HG02759 (cell line): ENCODE data around the gene TPP2.
A peak's percentile ranks its signal among the peaks of the same experiment; 100 is the strongest.

Experiments
- ATAC-seq: cut with Tn5 transposase; IDR thresholded peaks from one replicate; pipeline ENCODE4 v1.9.1; 2021; ENCODE audit warnings: mild to moderate bottlenecking, moderate library complexity; ENCODE audit not compliant: unreplicated experiment

The TPP2 gene

DNA sequence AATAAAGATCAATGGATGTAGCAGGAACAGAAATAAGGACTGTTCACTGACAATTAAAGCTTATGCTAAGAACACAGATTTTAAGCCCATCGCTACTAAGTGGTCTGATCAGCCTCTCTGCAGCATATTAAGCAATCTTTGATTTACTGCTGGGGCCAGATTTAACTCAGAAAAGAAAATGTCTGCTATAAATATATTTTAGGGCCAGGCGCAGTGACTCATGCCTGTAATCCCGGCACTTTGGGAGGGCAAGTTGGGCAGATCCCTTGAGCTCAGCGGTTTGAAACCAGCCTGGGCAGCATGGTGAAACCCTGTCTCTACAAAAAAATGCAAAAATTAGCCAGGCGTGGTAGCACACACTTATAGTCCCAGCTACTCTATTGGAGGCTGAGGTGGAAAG lies 55.1 kb downstream of the TPP2 start:
- no peak for ATAC-seq

DNA sequence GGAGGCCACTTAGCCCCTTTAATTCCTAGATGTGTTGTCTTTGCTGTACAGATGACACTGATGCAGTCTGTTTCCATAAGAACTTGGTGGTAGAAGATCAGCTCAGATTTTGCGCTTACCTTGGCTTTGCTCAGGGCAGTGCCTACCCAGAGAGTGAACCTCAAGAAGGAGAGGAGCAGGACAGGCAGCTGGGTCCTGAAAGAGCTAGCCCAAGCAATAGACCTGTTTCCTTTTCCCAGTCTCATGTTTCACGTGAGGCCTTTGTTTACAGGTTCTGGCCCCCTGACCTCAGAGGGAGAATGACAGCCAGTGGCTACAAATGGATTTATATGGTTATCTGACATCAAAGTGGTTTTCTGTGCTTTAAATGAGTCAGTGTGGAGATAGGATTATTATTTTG lies 58.0 kb downstream of the TPP2 start:
- no peak for ATAC-seq

DNA sequence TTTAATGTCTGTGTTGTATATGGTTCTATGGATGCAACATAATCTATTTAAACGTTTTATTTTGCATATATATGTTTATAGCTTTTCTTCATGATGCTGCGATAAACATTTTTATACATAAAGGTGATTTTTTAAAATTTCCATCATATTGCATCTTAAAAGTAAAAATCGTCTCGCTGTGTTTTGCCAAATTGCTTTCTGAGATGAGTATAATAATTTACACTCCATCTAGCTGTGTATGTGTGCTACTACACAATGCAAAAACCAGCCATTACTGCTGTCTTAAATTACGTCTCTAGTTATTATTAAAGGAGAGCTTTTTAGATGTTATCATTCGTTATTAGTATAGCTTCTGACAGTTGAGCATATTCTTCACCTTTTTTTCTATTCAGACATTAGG lies 60.8 kb downstream of the TPP2 start:
- ATAC-seq: no peak

DNA sequence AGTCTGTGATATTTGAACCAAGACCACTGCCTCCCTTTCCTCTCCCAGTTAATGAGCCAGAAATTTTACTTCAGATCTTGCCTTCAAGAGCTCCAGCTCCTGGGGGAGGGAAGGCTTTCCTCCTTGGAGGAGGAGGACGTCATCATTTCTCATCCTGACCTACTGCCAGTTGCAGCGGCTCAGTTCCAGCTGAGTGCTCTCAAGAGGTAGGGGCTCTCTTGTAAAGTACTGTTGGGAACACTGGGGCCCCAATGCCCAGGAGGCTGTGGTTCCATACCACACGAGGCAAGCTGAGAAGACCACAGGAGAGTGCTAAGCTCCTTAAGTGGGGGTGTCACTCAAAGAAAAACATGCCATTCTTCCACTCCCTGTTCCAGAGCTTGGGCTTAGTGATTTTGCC lies 61.9 kb downstream of the TPP2 start:
- no peak for ATAC-seq

DNA sequence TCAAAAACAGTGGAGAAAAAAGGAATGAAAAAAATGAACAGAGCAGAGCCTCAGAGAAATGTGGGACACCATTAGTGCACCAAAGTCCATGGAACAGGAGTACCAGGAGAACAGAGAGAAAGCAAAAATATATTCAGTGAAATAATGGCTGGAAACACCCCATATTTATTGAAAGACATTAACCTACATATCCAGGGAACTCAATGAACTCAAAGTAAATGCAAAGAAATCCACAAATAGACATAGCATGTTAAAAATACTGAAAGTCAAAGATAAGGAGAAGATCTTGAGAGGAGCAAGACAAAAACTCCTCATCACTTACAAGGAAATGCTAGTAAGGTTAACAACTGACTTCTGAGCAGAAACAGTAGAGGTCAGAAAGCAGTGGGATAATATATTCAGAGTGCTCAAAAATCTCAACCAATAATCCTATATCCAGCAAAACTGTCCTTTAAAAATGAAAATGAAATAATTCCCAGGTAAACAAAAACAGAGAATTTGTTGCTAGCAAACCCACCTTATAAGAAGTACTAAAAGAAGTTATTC lies 62.5 kb downstream of the TPP2 start:
- no peak for ATAC-seq

DNA sequence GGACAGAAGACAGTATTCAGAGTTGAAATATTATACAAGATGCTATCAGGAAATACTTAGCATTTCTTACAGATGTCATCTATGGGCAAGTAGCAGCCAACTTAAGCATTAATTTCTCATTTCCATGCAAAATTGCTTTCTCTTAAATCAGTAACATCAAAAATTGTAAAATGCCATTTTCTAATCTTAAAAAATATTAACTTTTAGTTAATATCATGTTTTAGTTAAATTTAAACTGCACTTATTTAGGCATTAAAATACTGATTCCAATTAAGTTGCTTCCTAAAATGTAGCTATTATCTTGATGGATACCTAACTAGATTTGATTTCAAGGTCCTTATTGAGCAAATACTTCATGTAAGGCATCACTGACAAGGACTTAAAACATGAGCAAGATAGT lies 70.2 kb downstream of the TPP2 start:
- ATAC-seq: no peak

DNA sequence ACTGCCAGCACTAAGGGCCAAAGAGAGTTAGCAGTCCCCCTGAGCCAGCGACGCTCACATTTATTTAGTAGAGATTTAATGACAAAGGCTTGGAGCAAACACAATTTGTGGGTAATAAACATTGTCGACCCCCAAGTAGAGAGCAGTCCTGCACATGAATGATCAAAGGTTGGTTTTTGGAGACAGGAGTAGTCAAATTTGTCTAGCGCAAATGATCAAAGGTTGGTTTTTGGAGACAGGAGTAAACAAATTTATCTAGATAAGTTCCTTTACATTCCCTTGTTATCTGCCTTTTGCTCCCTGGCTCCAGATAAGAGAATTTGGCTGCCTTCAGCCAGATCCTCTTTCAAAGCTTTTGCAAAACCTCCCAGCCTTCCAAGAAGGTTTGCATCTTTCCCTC lies 71.1 kb downstream of the TPP2 start:
- ATAC-seq: no peak

DNA sequence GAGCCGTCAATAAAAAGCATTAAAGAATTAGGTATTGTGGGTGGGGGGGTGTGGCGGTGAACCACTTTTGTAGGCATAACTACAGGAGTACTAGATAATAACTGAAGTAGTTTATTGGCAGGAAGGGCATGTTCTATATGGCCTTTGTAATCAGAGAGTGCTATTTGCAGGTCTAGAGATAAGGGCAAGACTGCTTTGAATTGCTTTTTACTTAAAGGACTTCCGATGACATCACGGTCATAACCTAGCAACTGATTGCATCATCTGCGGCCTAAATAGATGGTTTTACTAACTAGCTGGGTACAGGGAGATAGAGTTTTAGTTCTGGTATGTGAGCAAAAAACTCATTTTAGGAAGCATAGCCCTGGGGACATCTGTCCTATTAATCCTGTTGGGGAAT lies 73.3 kb downstream of the TPP2 start:
- ATAC-seq: no peak

DNA sequence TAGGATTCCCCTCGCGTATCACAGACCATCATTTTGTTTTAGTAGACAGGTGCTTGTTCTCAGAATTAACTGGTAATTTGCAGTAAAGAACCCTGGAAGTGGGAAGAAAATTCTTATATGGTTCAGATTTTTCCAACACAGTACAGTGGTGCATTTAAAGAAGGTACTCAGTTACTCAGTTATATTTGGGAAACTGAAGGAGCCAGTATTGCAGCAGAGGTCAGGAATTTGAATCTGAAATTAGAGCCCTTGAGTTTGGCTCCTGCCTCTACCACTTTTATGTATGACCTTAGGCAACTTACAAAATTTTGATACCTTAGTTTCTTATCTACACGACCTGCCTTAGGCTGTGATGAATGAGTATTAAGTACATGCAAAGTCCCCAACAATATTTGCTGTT lies 78.3 kb downstream of the TPP2 start:
- no peak for ATAC-seq

DNA sequence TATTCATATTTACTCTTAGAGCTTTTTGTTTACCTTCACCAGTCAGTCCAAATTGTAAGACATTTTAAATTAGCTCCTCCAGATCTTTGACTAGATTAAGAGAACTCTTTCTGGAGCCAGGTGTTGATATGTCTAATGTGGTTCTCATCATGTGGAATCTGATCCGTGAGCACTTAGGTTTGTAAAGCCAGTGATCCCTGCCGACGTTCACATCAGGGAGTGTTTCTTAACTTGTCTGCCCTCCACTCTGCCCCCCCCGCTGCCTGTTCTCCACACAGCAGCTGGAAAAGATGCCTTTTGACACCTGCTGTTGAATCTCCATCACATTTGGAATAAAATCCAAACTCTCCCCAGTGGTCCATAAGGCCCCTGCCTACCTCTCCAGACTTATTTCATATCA lies 80.3 kb downstream of the TPP2 start:
- ATAC-seq: no peak

DNA sequence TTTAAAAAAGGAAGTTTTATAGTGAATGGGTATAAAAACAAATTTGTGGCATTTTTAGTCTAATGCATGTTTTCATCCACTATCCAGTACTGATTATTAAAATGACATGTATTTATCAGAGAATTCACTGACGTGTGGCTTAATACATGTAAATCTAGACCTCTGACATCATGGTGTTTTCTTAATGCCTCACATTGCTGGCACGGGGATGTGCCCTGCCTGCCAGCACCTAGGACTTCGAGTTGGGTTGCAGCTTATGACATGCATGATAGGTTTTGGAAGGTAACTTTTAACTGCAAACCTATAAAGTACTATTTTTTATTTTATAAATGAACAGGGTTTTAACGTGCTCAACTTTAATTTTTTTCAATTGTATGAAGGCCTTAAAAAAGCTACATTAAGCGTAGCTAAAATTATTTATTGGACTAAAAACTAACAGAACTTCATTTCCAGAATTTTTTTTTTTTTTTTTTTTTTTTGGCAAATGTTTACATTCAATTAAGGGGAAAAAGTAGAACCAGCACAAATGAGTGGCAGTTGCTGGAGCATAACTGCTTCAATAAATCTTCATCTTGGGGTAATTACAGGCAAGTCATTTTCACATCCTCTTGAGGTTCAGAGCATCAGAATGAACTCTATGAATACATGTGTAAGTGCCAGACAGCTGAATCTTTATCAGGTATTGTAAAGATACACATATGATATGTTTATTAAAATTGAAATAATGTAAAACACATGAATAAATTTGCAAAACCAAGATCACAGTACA lies 81.7 kb downstream of the TPP2 start:
- ATAC-seq: no peak

DNA sequence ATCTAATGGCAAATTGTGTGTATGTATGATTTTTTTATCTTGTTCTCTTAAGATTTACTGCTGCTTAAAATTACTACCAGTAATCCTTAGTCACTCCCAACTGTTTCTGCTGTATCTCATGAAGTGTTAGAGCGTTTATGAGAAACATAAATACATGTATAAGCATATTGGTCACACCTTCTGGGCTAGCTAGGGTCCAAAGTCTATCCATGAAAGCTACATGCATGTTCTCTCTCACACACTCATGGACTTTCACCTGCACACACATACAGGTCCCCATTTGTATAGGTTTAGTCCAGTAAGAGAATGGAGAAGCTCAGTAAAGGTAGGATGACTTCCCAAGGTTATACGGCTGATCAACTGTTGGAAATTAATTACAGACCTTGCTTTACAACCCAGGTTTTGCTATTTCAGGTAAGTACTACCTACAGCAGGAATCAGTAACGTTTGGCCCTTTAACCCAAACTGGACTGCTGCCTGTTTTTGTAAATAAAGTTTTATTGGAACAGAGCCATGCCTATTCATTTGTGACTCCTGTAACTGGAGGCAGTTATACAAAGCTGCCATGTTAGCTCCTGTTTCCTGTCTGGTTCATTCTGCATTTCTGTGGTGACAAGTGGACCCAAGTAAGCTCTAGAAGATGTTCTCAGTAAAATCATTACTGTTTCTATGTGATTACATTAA lies 82.8 kb downstream of the TPP2 start:
- ATAC-seq: no peak

DNA sequence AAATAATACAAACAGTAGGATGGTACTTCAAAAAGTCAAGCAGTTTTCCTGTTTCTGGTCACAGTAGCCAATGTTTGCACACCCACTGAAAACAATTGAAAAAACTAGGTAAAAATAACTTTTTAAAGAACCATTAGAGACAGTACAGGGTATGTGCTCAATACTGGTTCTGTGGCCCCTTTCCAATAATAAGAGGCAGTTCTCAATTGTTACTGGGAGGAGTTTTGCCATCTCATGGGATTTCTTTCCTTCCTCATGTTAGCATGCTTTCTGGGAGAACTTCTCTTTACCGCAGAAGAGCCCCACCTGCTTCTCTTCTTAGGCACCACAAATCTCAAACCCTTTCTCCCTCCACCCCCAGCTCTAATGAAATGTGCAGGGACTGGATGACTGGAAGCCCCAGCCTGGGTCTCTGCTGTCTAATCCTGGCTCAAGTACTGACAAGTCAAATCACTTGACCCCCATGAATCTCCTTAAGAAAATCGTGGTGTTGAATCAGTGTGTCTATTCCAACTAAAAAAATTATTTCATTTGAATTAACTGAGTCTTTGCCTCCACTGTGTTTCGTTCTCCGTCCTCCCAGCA lies 83.4 kb downstream of the TPP2 start:
- no peak for ATAC-seq

DNA sequence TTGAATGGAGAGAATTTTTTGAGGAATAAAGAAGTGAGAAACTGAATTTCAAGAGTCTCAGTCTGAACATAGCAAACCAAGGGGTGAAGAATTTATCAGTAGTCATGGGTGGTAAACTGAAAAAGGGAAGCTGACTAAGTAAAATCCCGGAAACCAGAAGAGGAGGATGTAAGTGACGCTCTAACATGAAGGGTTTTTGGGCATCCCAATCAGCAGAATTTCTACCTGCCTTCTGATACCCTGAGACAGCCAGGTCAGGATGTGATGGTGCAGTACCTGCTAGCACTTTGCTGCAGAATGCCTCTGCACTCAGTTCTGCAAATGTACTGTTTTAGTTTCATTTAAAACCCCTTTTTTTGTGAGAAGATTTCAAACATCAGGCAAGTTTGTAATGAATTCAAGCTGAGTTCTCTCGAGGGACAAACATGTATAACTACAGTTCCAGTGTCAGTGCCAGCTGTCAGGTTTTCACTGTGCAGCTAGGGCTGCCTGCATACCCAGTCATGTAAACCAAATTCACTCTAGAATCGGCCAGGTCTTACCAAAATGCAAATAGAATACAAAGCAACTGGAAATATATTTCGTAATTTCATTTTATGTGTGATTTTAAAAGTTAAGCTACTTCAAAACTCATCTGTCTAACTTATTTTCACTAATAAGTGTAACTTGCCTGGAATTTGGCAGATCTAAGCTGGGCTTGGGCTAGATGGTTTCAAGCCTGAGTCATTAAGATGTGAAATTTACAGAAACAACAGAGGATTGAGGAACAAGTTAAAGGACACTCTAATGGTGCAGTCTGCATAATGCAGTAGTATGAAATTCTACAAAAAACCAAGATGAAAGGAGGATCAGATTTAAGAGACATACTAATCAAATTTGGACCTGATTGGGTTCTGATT lies 84.3 kb downstream of the TPP2 start:
- peak; percentile 44 for ATAC-seq

DNA sequence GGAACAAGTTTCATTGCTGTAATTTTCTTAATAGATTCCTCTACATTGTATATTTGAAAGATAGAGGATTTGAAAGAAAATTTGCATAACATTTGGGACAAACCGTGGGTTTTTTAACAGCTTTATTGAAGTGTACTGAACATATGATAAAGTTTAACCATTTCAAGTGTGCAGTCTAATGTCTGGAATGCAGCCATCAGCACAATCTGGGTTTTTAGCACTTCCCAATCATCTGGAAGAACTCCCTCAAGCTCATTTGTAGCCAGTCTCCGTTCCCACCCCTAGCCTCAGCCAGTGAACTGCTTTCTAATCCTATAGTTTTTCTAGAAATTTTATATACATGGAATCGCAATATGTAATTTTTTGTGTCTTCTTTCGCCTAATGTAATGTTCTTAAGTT lies 85.4 kb downstream of the TPP2 start:
- no peak for ATAC-seq

DNA sequence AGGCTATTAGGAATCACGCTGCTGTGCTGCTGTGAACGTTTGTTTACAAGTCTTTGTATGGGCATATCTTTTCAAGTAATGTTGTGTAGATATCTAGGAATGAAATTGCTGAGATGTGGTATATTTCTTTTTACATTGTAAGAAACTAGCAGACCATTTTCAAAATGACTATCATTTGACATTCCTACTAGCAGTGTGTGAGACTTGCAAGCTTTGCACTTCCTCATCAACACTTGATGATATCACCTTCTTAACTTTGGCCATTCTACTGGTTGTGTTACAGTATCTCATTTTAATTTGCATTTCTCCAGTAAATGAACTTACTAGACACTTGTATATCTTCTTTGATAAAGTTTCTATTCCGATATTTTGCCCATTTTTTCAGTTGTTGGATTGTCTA lies 85.9 kb downstream of the TPP2 start:
- ATAC-seq: no peak

DNA sequence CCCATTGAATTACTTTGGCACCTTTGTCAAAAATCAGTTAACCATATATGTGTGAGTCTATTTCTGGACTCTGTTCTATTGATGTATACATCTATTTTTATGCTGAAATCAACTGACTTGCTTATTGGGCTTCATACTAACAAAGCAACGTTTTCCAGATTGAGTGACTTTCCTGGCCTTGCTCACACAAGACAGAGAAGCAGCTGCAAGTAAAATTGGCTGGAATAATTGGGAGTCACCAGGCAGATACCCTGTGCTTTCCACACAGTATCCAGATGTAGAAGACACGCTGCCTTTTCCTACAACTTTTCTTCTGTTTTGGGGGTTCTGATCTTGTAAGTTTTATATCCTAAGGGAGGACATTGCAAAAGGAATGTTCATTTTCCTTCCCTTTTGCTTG lies 86.9 kb downstream of the TPP2 start:
- no peak for ATAC-seq

DNA sequence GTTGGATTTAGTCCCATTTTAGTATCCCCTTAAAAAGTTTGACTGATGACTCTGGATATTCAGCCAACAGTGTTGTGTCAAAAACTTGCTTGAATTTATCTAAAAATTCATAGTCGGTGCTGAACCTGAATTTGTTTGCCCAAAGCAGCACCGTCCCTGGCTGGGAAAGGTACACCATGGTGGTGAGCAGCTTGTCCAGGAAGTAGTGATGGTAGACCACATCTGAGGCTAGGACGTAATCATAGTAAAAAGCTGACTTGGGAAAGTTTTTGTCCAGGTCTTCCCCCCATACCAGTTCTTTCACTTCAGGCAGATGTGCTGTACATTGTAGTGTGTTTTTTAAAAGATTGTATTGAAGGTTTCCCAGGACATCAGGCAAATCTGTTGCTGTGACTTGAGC lies 89.2 kb downstream of the TPP2 start:
- no peak for ATAC-seq

DNA sequence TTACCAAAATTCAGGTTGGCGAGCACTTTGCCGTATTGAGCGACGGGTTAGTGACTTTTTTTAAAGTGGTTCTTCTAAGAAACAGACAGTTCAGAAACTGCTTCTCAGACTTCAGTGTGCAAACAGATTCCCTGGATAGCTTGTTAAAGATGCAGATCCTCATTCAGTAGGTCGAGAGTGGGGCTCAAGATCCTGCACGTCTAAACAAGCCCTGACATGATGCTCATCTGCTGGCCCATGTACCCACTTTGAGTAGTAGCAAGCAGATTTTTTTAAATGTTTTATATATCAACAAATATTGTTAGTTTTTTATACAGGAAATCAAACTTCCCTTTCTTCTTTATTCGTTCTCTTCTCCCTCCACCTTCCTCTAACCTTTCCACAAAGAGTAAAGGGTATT lies 90.7 kb downstream of the TPP2 start:
- no peak for ATAC-seq

DNA sequence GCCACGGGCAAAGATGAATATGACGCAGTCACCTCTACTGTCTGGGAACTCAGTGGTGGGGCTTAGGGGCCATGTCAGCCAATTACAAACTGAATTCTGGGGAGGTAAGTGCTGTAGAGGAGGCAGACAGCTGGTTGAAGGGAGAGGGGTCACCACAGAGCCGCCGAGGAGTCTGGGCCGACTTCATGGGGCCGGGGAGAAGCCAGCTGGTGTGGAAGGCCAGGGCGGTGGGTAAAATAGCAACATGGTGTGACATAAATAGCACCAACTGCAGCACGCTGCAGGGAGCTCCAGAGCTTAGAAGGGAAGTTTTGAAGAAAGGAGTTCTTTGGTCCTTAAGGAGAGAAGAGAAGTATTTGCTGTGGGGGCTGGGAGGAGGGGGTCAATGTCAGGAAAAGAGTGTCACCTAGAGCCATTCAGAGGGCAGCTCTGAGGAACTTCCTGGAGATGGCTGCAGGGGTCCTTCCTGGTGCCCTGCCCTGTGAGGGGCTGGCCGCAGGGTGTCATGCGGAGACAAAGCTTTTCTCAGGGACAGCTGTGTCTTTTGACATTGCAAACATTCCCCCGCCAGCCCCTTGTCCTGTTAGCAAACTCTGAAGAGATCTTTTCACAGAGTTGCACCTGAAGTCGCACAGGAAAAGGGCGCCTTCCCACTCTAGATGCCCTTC lies 91.7 kb downstream of the TPP2 start:
- no peak for ATAC-seq

DNA sequence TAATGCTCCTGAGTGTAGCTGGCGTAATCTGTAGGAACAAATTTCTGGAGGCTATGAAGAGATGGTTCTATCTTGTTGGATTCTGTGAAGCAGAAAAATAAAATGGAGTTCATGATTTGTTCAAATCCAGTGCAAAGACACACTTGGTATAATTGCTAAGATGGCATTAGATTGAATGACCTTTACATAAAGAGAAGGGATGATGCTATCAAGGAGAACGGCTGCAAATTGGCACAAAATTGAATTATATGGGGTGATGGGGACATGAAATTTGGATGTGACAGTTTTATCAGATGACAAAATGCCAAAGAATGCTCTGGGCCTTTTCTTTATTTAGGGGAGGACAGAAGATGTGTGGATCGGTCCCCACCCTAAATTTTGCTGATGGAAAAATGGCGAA lies 94.1 kb downstream of the TPP2 start:
- ATAC-seq: no peak
